ENCODE data around the gene SLAMF8.
A peak's percentile ranks its signal among the peaks of the same experiment; 100 is the strongest.

Gene SLAMF8

GRCh38 chr1:159826441-159827101 is at the start of gene SLAMF8:
Gene SLAMF8 (plus strand): TSS chr1:159826873. CDS start chr1:159826899, 26 bp downstream.
- no peak within 1 kb of the TSS for H3K4me3 ChIP-seq (ENCODE audit: low read length)
- DNase-seq (ENCODE audit: low read depth), result no peak
- TF ChIP-seq, protein P1, sequence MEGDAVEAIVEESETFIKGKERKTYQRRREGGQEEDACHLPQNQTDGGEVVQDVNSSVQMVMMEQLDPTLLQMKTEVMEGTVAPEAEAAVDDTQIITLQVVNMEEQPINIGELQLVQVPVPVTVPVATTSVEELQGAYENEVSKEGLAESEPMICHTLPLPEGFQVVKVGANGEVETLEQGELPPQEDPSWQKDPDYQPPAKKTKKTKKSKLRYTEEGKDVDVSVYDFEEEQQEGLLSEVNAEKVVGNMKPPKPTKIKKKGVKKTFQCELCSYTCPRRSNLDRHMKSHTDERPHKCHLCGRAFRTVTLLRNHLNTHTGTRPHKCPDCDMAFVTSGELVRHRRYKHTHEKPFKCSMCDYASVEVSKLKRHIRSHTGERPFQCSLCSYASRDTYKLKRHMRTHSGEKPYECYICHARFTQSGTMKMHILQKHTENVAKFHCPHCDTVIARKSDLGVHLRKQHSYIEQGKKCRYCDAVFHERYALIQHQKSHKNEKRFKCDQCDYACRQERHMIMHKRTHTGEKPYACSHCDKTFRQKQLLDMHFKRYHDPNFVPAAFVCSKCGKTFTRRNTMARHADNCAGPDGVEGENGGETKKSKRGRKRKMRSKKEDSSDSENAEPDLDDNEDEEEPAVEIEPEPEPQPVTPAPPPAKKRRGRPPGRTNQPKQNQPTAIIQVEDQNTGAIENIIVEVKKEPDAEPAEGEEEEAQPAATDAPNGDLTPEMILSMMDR (conservative IDR thresholded peaks at IDR 0.05; ENCODE audit: low read depth, low read length), result no peak

- no peak overlapping the region for H3K4me3 ChIP-seq (ENCODE audit: low read length)
- TF ChIP-seq, protein P1 (conservative IDR thresholded peaks at IDR 0.05; ENCODE audit: low read depth, low read length), result no peak
- DNase-seq (ENCODE audit: low read depth), result no peak
These were observed 48.4 kb upstream of the SLAMF8 start for GRCh38 chr1:159778266-159778665.

DNA sequence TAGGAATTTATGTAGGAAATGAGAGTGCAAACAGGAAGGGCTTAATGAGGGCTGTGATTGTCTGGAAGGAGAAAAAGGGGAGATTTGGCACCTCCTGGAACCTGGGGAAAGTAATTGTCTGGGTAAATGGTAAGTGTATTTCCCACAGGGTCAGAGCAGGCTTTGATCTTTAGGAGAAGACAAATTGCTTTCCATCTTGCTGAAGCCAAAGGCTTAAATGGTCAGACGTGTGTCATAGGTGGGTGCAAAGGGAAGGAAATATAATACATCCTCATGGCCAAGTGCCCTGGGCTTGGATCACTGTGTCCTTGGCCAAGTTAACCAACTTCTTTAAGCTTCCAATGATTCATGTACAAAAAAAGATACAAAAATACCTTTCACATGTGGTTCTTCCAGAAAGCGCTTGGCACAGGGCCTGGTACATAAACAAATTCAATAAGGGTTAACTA is 47.2 kb upstream of the SLAMF8 start:
- peak; percentile 34 for DNase-seq (ENCODE audit: low read depth)
- TF ChIP-seq, protein P1 (conservative IDR thresholded peaks at IDR 0.05; ENCODE audit: low read depth, low read length), result no peak
- no peak overlapping the region for H3K4me3 ChIP-seq (ENCODE audit: low read length)

- H3K4me3 ChIP-seq (ENCODE audit: low read length), result peak within 1 kb of the TSS; percentile 61
- TF ChIP-seq, protein P1 (conservative IDR thresholded peaks at IDR 0.05; ENCODE audit: low read depth, low read length), result peak; percentile 86
- DNase-seq (ENCODE audit: low read depth), result peak; percentile 94
These were observed 45.8 kb upstream of the SLAMF8 start, which contains the start of gene DUSP23 for GRCh38 chr1:159780583-159781582. Gene DUSP23 (plus strand): TSS chr1:159780962. CDS start chr1:159781101, 139 bp downstream.

GRCh38 chr1:159781992-159782391 is 44.7 kb upstream of the SLAMF8 start:
- H3K4me3 ChIP-seq (ENCODE audit: low read length), result no peak overlapping the region
- no peak for DNase-seq (ENCODE audit: low read depth)
- TF ChIP-seq, protein P1 (conservative IDR thresholded peaks at IDR 0.05; ENCODE audit: low read depth, low read length), result no peak

GRCh38 chr1:159783724-159784123 is 42.9 kb upstream of the SLAMF8 start:
- no peak overlapping the region for H3K4me3 ChIP-seq (ENCODE audit: low read length)
- no peak for DNase-seq (ENCODE audit: low read depth)
- TF ChIP-seq, protein P1 (conservative IDR thresholded peaks at IDR 0.05; ENCODE audit: low read depth, low read length), result no peak
